MM.1S (cell line): ENCODE data around the gene SAP30BP.

ENCODE experiments used
- DNase-seq: peaks from one replicate; pipeline ENCODE4 v3.0.0-alpha.2; 2015
- H2AFZ ChIP-seq: fragments of 300-600 bp; sonication (generic); 2 replicates; pipeline ENCODE4 v1.6.0; 2016; ENCODE audit warnings: antibody characterized with exemption, low read length
- H3F3A ChIP-seq: fragments of 300-600 bp; sonication (generic); 2 replicates; pipeline ENCODE4 v1.6.1; 2016; ENCODE audit warnings: mild to moderate bottlenecking, antibody characterized with exemption, low read length, moderate library complexity, mixed read lengths; ENCODE audit not compliant: insufficient read depth
- H3K27ac ChIP-seq: fragments of 300-600 bp; sonication (generic); 2 replicates; pipeline ENCODE4 v1.5.1; 2016; ENCODE audit warnings: mild to moderate bottlenecking, low read length
- H3K27me3 ChIP-seq: fragments of 300-600 bp; sonication (generic); replicated peaks from 2 replicates; pipeline ENCODE4 v1.6.0; 2016; ENCODE audit warnings: low read length; ENCODE audit not compliant: insufficient read depth
- H3K36me3 ChIP-seq: fragments of 300-600 bp; sonication (generic); replicated peaks from 2 replicates; pipeline ENCODE4 v1.6.1; 2016; ENCODE audit warnings: mild to moderate bottlenecking, low read length, mixed read lengths; ENCODE audit not compliant: insufficient read depth
- H3K4me1 ChIP-seq: fragments of 300-600 bp; sonication (generic); 2 replicates; pipeline ENCODE4 v1.6.1; 2016; ENCODE audit warnings: low read length, mixed read lengths
- H3K4me2 ChIP-seq: fragments of 300-600 bp; sonication (generic); 2 replicates; pipeline ENCODE4 v1.6.0; 2016; ENCODE audit warnings: low read depth, low read length
- H3K4me3 ChIP-seq: fragments of 300-600 bp; sonication (generic); 2 replicates; pipeline ENCODE4 v1.5.1; 2016; ENCODE audit warnings: low read length, mixed read lengths
- H3K79me2 ChIP-seq: fragments of 300-600 bp; sonication (generic); 2 replicates; pipeline ENCODE4 v1.6.1; 2016; ENCODE audit warnings: mixed run types, low read length, mixed read lengths
- H3K9ac ChIP-seq: fragments of 300-600 bp; sonication (generic); 2 replicates; pipeline ENCODE4 v1.6.1; 2016; ENCODE audit warnings: low read length, mixed read lengths
- H3K9me2 ChIP-seq: fragments of 300-600 bp; sonication (generic); replicated peaks from 2 replicates; pipeline ENCODE4 v1.6.1; 2016; ENCODE audit warnings: mild to moderate bottlenecking, low read length, mixed read lengths; ENCODE audit not compliant: insufficient read depth
- H3K9me3 ChIP-seq: fragments of 300-600 bp; sonication (generic); replicated peaks from 2 replicates; pipeline ENCODE4 v1.6.1; 2016; ENCODE audit warnings: mild to moderate bottlenecking, low read length, mixed read lengths; ENCODE audit not compliant: insufficient read depth
- H4K20me1 ChIP-seq: fragments of 300-600 bp; sonication (generic); 2 replicates; pipeline ENCODE4 v1.6.1; 2016; ENCODE audit warnings: mild to moderate bottlenecking, low read length, moderate library complexity, mixed read lengths; ENCODE audit not compliant: insufficient read depth
- CTCF ChIP-seq: fragments of 300-600 bp; sonication (generic); IDR thresholded peaks from 2 replicates; pipeline ENCODE4 v1.5.1; 2016; ENCODE audit warnings: antibody characterized with exemption, low read length, mixed read lengths
- EZH2 ChIP-seq: fragments of 300-600 bp; sonication (generic); optimal IDR thresholded peaks from 2 replicates; pipeline ENCODE3; 2017; ENCODE audit warnings: low read depth, mild to moderate bottlenecking, antibody characterized with exemption, low read length, mixed read lengths
- EZH2phosphoT487 ChIP-seq: fragments of 300-600 bp; sonication (generic); IDR thresholded peaks from 2 replicates; pipeline ENCODE4 v1.6.1; 2018; ENCODE audit warnings: antibody characterized with exemption, low read length

Gene SAP30BP

GRCh38 chr17:75723171-75723930 is 56.2 kb downstream of the SAP30BP start:
- Histone ChIP-seq H3K36me3 (no peaks in the 10 kb centered on the region), H2AFZ (no peak overlapping the region), H3F3A (no peaks in the 10 kb centered on the region), H3K4me1 (peaks cover 9% of the 10 kb centered on the region; the same call in 1 of the 2 replicates), H4K20me1 (no peaks in the 10 kb centered on the region), H3K9me2 (no peaks in the 10 kb centered on the region), H3K27ac (no peak overlapping the region), H3K4me2 (no peak overlapping the region), H3K9me3 (no peaks in the 10 kb centered on the region), H3K27me3 (0 out of 2 replicates have a peak, but pooled peaks cover 6% of the 10 kb centered on the region), H3K9ac (no peak overlapping the region), H3K79me2 (no peaks in the 10 kb centered on the region), H3K4me3 (no peak overlapping the region)
- TF ChIP-seq EZH2phosphoT487 (no peak), CTCF (no peak), EZH2 (no peak)
- DNase-seq, result no peak

GRCh38 chr17:75724016-75725003 is 57.2 kb downstream of the SAP30BP start:
- Histone ChIP-seq H3K36me3 (no peaks in the 10 kb centered on the region), H3K79me2 (no peaks in the 10 kb centered on the region), H3K4me1 (peaks cover 9% of the 10 kb centered on the region; the same call in 1 of the 2 replicates), H3F3A (no peaks in the 10 kb centered on the region), H3K9me3 (no peaks in the 10 kb centered on the region), H3K27me3 (0 out of 2 replicates have a peak, but pooled peaks cover 4% of the 10 kb centered on the region), H2AFZ (no peak overlapping the region), H3K9me2 (no peaks in the 10 kb centered on the region), H3K9ac (no peak overlapping the region), H3K27ac (no peak overlapping the region), H3K4me2 (no peak overlapping the region), H3K4me3 (no peak overlapping the region), H4K20me1 (no peaks in the 10 kb centered on the region)
- TF ChIP-seq EZH2phosphoT487 (no peak), CTCF (no peak), EZH2 (no peak)
- DNase-seq, result no peak

- no peak overlapping the region for H3K4me3 ChIP-seq
- no peaks in the 10 kb centered on the region for H4K20me1 ChIP-seq
- H3K27me3 ChIP-seq, result no peaks in the 10 kb centered on the region
- H3K4me2 ChIP-seq, result no peak overlapping the region
- no peak for TF ChIP-seq EZH2
- no peaks in the 10 kb centered on the region for H3K36me3 ChIP-seq
- no peak for DNase-seq
- H3K9me2 ChIP-seq, result no peaks in the 10 kb centered on the region
- H2AFZ ChIP-seq, result no peak overlapping the region
- H3K4me1 ChIP-seq, result peaks cover 9% of the 10 kb centered on the region; the same call in 1 of the 2 replicates
- no peak overlapping the region for H3K9ac ChIP-seq
- H3K79me2 ChIP-seq, result no peaks in the 10 kb centered on the region
- H3F3A ChIP-seq, result no peaks in the 10 kb centered on the region
- H3K27ac ChIP-seq, result no peak overlapping the region
- H3K9me3 ChIP-seq, result no peaks in the 10 kb centered on the region
Measured at GRCh38 chr17:75725504-75725903, 58.4 kb downstream of the SAP30BP start.
